Subcutaneous adipose tissue (tissue), 4 donors: ENCODE data around the gene KCNJ12. TPM values are rescaled to one million over a fixed set of nuclear protein-coding genes. Genes with fewer than 3 reads are reported as not detected.

ENCODE experiments used
- CTCF ChIP-seq: fragments of 450-650 bp; IDR thresholded peaks from one replicate; pipeline ENCODE4 v1.5.1; 2016; ENCODE audit warnings: low read depth, mild to moderate bottlenecking, control low read depth, antibody characterized with exemption, moderate library complexity
- total RNA-seq, 4 donors: library from RNA; depleted of rRNA; stranded (reverse); fragments of >200 nt; gene quantifications; one replicate each; pipeline ENCODE4 v1.1.0, GENCODE V29; 2016

KCNJ12 gene
- total RNA-seq, 4 donors from 2014 or later: 0.51 to 1.7 (median 1.3) TPM; not detected in 1

GRCh38 chr17:21358682-21359482 is 17.3 kb upstream of the KCNJ12 start:
- no peak for TF ChIP-seq CTCF

GRCh38 chr17:21359483-21359840 is 16.7 kb upstream of the KCNJ12 start:
- TF ChIP-seq CTCF: no peak

- no peak for TF ChIP-seq CTCF
Measured at GRCh38 chr17:21360048-21360447, 16.1 kb upstream of the KCNJ12 start.

GRCh38 chr17:21361020-21361809 is 14.9 kb upstream of the KCNJ12 start:
- no peak for TF ChIP-seq CTCF

- no peak for TF ChIP-seq CTCF
Measured at GRCh38 chr17:21362331-21362931, 13.7 kb upstream of the KCNJ12 start.

GRCh38 chr17:21363776-21364642 is 12.1 kb upstream of the KCNJ12 start:
- no peak for TF ChIP-seq CTCF
